GM19099 (cell line): ENCODE data around the gene CCDC85C.

Experiments
- POLR2A ChIP-seq: IDR thresholded peaks from 3 replicates; pipeline ENCODE4 v1.6.1; 2011; ENCODE audit warnings: low read depth; ENCODE audit not compliant: insufficient read length; ENCODE audit errors: extremely low read depth

The CCDC85C gene

GRCh38 chr14:99578541-99579101, 25.4 kb downstream of the CCDC85C start:
- TF ChIP-seq POLR2A, result no peak

- no peak for TF ChIP-seq POLR2A
Observed at GRCh38 chr14:99576761-99577705, 27.0 kb downstream of the CCDC85C start.

- no peak for TF ChIP-seq POLR2A
Observed at GRCh38 chr14:99576304-99576703, 27.7 kb downstream of the CCDC85C start.

DNA sequence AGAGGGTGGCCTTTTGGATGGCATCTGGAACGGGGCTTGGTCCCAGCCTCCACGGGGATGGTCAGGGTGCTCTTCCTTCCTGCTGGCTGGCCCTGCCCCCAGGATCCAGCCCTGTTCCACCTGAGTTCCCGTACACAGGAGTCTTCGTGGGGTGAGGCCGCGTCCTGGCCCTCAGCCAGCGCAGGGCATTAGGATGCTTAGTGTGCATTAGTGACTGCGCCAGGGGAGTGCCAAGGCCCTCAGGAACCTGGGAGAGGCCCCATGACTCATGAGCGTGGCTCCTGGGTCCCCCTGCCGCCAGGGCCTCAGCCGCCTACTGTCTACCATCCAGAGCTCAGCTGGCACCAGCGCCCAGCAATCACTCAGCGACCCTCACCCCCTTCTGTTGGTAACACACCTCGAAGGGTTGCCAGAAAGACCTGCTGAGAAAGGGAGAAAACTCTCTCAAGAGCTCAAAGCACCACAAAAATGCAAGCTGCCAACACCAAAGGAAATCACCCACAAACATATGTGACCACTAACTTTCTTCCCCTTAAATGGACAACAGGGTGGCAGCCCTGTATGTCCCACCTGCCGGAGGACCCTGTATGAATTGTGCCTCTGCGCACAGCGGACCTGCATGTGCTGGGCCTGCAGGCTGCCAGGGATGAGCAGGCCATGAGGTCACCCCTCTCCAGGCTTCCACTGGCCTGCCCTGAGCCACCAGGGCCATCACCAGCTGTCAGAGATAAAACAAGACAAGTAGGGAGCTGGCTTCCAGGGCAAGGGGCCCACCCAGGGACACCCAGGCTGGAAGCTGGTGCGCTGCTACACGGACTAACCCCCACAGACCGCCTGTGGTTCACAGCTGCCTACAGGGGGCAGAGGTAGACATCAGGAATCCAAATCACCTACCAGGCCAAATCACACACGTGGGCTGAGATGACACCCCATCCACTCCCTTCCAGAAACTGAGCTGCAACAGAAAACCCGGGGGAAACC, 28.7 kb downstream of the CCDC85C start:
- TF ChIP-seq POLR2A, result no peak

DNA sequence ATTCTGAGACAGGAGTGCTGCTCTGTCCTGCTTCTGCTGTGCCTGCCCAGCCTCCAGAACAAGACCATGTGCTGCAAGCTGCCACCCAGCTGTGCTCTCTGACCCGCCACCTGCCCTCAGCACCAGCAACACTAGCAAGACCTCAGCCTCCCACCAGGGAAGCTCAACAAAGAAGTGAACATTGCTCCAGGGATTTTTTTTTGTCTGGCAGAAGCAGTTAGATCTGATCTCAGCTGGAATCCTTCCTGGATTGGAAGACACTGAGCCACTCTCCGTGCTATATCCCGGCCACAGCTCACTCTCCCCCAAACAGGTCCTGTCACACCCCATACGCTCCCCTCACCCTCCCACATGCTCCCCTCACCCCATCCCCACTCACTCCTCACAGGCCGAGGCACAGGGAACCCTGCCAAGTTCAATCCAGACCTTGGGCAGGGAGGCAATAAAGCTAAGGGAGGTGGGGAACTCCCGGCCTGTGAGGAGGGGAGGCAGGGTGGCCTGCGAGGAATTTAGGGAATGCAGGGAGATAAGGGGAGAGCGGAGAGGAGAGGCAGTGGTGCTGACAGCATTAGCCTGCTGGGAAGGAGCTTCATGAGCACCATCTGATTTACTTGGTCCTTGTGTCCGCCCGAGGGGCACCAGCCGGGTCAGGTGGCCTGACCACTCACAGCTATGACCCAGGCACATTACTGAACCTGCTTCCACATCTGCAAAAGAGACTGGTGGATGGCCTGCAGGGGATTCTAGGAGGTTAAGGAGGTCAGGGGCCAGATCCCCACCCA, 29.7 kb downstream of the CCDC85C start:
- no peak for TF ChIP-seq POLR2A

- TF ChIP-seq POLR2A, result no peak
Observed at GRCh38 chr14:99573436-99574098, 30.4 kb downstream of the CCDC85C start.

DNA sequence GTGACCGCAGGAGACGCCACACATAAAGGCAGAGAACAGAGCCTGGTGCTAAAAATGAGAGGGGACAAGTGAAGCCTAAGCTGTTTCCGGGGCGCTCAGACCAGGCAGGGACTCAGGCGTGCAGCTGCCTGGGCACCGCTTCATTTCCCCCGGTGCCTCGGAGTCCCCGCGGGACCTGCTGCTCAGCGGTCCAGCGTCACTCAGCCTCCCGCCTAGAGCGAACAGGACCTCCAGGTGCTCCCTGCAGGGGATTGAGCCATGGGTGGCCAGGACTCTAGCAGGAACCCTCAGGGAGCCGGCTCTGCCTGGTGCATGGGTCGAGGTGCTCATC, 31.0 kb downstream of the CCDC85C start:
- TF ChIP-seq POLR2A, result no peak

DNA sequence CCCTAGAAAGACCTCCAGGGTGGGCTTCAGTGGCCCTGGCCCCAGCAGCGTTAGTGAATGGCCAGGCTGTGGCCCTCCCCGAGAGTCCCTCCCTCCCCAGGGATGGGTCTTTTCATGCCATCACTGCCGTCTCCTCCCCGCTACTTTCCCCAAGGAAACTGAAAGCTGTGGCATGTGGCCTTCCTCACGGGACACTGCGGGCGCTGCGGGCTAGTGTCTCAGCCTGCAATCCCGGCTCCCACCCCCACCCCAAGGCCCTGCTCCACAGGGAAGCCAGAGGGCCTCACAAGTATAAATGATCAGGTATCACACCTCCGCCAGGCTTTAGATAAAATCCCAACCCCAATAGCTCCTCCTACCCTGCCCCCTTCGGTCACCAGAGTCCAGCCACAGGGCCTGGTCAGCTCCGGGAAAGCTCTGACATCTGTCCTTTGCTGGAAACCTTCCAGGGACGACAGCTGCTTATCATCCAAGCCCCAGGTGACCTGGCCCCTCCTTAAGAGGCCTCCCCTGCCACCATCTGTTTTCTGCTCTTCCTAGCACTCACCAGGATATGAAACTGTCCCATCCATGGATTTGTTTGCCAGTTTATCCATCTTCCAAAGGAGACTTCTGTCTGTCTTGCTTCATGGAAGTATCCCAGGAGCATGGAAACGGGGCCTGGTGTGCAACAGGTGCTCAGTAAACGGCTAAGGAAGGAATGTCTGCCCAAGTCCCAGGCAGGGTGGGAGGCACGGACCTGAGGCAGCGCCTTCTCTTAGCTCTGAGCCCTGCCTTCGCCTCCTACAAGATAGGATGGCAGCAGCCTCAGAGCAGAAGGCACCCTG, 31.6 kb downstream of the CCDC85C start:
- no peak for TF ChIP-seq POLR2A

GRCh38 chr14:99571303-99571986, 32.6 kb downstream of the CCDC85C start:
- no peak for TF ChIP-seq POLR2A

GRCh38 chr14:99570544-99571302, 33.3 kb downstream of the CCDC85C start:
- TF ChIP-seq POLR2A, result no peak

- no peak for TF ChIP-seq POLR2A
Observed at GRCh38 chr14:99569725-99570543, 34.1 kb downstream of the CCDC85C start.
